GM18907 (cell line): ENCODE results near the gene POLR1A.

Experiments
- ATAC-seq: cut with Tn5 transposase; IDR thresholded peaks from one replicate; pipeline ENCODE4 v1.9.1; 2021; ENCODE audit warnings: mild to moderate bottlenecking, moderate library complexity; ENCODE audit not compliant: unreplicated experiment

POLR1A gene

GRCh38 chr2:86065512-86065911 is 40.2 kb downstream of the POLR1A start:
- no peak for ATAC-seq

GRCh38 chr2:86064006-86064405 is 41.7 kb downstream of the POLR1A start:
- ATAC-seq, result peak; percentile 42

- no peak for ATAC-seq
These were observed 43.6 kb downstream of the POLR1A start for GRCh38 chr2:86062043-86062442.

- ATAC-seq, result no peak
These were observed 48.9 kb downstream of the POLR1A start for GRCh38 chr2:86056590-86057331.

GRCh38 chr2:86055314-86055713 is 50.4 kb downstream of the POLR1A start:
- ATAC-seq, result no peak

- no peak for ATAC-seq
These were observed 51.1 kb downstream of the POLR1A start for GRCh38 chr2:86054535-86055082.

- ATAC-seq, result no peak
These were observed 52.5 kb downstream of the POLR1A start for GRCh38 chr2:86053166-86053565.

- no peak for ATAC-seq
These were observed 53.0 kb downstream of the POLR1A start for GRCh38 chr2:86052676-86053075.

- no peak for ATAC-seq
These were observed 53.4 kb downstream of the POLR1A start for GRCh38 chr2:86052265-86052664.

GRCh38 chr2:86050301-86050700 is 55.4 kb downstream of the POLR1A start:
- ATAC-seq, result no peak

- ATAC-seq, result no peak
These were observed 56.2 kb downstream of the POLR1A start for GRCh38 chr2:86049529-86049928.

- no peak for ATAC-seq
These were observed 56.8 kb downstream of the POLR1A start for GRCh38 chr2:86048888-86049287.

GRCh38 chr2:86048383-86048701 is 57.3 kb downstream of the POLR1A start:
- ATAC-seq, result no peak

GRCh38 chr2:86047575-86048382 is 57.9 kb downstream of the POLR1A start:
- ATAC-seq, result no peak

GRCh38 chr2:86045541-86045940 is 60.1 kb downstream of the POLR1A start:
- ATAC-seq, result no peak

- ATAC-seq, result no peak
These were observed 61.1 kb downstream of the POLR1A start for GRCh38 chr2:86044614-86045013.

GRCh38 chr2:86044045-86044444 is 61.6 kb downstream of the POLR1A start:
- no peak for ATAC-seq

- no peak for ATAC-seq
These were observed 63.2 kb downstream of the POLR1A start for GRCh38 chr2:86042256-86043168.

- no peak for ATAC-seq
These were observed 65.6 kb downstream of the POLR1A start for GRCh38 chr2:86039963-86040655.

GRCh38 chr2:86039178-86039962 is 66.3 kb downstream of the POLR1A start:
- no peak for ATAC-seq
